LHCN-M2 (cell line): ENCODE results near the gene IFRD1. TPM values are rescaled to one million over a fixed set of nuclear protein-coding genes. Genes with fewer than 3 reads are reported as not detected.
"Not testable (repeated sequence)": the region's sequence is repeated elsewhere in the genome, so short reads cannot be mapped to it uniquely, and the experiment has no call there.

Experiments used
- DNase-seq: peaks from one replicate; pipeline ENCODE4 v3.0.0-alpha.2; 2012; ENCODE audit warnings: low read depth
- total RNA-seq: library from RNA; depleted of rRNA; stranded (reverse); fragments of >200 nt; gene quantifications from 2 replicates; pipeline ENCODE4 v1.2.3, GENCODE V29; 2014

Gene IFRD1
- total RNA-seq, 1 experiment from 2014 or later, result 42.1 TPM

GRCh38 chr7:112442210-112442609, 8.1 kb upstream of the IFRD1 start:
- DNase-seq, result no peak

DNA sequence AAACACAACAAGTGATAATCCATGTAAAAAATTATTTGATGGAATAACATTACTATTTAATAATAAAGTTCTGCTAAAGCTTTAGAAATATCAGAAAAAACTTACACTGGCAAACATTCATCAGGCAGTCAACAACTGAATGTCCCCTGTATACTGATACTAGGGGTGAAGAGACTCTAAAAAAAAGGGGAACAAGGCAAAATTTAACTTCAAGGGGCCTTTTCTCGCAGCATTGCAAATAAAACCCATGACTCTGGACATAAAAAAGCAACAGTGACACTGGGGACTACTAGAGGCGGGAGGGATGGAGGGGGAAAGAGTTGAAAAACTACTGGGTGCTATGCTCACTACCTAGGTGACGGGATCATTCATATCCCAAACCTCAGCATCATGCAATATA, 5.8 kb upstream of the IFRD1 start:
- no peak for DNase-seq

DNA sequence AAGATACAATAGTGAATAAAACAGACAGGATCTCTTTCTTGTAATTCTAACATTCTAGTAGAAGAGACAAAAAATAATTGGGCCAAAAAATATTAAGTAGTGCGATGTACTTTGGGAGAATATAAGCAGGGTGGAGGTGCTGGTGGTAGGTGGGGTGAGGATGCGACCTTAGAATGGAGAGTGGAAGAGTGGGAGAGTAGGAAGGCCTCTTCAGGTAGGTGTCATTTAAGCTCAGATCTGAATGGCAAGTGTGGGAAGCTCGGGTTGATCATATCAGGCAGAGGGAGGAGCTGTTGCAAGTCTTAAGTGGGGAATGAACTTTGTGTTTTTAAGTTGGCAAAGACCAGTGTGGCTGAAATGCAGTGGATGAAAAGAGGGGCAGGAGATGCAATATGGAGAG, 3.8 kb upstream of the IFRD1 start:
- no peak for DNase-seq

- DNase-seq, result no peak
Measured at GRCh38 chr7:112447406-112447805, 2.9 kb upstream of the IFRD1 start.

- DNase-seq, result no peak
Measured at GRCh38 chr7:112448381-112448780, 1.9 kb upstream of the IFRD1 start.

GRCh38 chr7:112448891-112449290, 1.4 kb upstream of the IFRD1 start:
- no peak for DNase-seq

DNA sequence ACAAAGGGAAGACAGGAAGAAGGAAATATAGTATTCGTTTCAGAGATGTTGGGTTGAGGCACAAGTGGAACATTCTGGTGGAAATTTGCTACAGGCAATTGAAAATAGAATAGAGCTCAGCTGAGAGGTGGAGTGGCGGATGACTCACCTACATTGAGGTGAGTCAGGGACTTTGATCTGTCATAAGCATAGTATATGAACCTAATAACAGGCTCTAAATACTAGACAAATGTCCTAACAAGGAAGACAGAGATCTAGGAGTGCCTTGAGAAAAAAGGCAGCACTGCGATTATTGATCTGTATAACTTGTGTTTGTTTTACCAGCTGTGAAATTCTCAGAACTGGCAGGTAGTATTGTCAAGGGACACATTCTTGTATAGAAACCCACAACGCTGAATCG, 907 bp upstream of the IFRD1 start:
- DNase-seq, result peak; percentile 43

DNA sequence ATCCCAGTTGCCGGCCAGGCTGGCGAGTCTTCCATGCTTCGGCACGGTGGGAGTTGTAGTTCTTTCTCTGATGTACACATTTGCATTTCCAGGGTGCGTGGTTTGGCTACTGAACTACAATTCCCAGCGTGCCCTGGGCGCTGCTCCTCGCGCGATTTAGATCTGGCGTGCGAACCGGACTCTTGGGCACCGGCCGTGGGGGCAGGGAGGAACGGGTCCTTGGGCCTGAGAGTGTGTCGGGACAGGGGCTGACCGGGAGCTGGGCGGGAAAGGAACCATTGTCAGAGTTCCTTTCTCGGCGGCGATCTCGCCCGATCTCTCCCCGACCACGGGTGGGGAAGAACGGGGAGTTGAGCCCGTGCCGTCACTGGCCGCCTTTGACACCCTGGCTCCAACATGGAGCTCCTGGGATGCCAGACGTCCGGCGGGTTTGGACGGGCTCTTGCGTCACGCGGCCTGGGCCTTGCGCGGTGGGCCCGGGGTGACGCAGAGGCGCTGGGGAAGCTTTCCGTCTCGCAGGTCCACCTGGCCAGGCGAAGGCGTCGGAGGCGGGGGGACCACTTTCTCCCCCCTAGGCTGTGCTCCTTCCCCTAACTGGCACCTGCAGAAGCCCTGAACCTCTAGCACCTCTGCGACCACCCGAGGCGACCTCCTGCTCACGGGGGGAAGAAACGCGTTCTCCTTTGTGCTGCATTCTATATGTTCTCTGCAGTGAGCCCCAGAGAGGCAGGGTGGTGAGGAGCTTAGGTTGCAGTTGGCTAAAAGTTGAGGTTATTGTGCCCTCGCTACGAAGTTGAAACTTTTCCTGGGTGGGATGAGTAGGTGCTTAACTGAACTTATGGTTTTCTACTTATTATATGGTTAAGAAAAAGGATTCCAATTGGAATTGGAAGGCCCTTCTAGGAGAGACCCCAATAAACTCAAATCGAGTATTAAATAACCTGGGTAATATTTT, 824 bp downstream of the IFRD1 start:
- DNase-seq, result peak; percentile 98

DNA sequence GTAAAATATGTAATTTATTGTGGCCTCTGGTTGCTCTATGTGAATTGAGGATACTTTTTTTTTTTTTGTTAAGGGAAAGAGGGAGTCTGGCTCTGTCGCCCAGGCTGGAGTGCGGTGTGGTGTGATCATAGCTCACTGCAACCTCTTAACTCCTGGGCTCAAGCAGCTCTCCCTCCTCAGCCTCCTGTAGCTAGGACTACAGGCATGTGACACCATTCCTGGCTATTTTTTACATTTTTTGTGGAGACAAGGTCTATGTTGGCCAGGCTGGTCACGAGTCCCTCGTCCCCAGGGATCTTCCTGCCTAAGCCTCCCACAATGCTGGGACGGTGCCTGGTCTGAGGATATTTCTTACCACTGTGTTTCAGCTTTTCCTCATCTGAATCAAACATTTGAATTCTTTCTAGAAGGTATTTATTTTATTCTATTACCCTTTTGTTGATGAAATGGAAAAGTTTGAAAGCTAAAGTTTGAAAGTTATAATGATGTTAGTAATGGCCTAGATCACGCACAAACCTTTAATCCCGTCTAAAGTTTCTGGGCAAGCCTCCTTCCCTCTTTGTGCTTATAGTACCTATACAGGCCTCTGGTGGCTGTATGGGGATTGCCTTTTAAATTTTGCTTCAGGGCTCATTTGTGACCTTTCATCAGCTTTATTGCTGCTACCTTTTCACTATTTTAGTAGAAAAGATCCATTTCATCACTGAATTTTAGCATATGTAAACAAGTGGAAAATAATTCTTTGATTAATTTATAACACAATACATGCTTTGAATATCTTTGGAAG, 2.0 kb downstream of the IFRD1 start:
- DNase-seq, result peak; percentile 67

DNA sequence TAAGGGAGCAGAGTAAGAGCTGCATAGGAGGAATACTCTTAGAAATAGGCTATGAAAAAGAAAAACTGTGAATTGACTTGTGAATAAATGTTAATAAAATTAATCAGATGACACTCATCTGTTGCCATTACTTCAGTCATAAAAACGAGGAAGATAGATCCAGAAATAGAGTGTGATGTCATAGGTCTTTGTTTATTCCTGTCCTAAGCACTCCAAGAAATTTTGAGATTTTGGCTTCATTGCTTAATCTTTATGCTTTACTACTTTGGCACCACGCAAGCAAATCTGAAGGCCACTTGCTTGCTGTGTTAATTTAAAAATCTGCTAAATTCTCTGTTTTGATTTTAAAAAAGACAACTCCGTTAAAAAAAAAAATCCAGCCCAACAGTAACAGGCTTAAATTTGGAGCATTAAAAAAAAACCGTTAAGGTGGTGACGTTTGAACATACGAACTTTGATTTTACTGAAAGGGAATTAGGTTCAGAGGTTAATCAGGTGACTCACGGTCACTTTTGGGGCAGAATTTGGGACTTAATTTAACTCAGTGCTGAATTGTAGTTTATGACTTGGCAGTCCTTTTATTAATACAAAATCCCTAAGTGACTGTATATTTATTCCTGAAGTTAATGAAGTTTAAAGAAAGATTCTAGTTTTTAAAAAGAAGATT, 3.4 kb downstream of the IFRD1 start:
- peak; percentile 49 for DNase-seq

DNA sequence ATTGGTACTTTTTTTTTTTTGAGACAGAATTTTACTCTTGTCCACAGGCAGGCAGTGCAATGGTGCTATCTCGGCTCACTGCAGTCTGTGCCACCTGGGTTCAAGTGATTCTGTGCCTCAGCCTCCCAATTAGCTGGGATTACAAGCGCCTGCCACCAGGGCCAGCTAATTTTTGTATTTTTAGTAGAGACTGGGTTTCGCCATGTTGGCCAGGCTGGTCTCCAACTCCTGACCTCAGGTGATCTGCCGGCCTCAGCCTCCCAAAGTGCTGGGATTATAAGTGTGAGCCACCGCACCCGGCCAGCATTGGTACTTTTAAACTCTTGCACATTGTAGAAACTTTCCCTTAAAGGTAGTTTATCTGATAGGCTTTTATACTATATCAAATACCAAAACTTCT, 3.9 kb downstream of the IFRD1 start:
- not testable (repeated sequence) for DNase-seq

DNA sequence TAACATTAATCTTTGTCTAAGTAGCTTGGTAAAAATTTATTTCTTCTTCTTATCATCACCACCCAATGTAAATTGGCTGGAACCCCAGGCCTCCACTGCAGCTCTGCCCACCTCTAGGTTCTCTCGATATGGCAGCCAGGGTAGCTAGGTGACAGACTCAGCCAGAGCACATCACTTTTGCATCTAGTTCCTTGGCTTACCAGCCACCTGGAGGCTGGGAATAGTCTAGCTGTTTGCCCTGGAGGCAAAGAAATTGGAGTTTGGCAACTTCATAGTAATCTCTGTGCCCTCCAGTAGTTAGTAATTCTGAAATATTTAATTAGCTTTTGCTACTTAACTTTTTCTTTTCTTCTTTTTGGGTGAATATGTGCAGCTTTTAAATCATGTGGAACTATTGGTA, 9.4 kb downstream of the IFRD1 start:
- no peak for DNase-seq

GRCh38 chr7:112462236-112462635, 12.0 kb downstream of the IFRD1 start:
- DNase-seq, result peak; percentile 83

- no peak for DNase-seq
Measured at GRCh38 chr7:112467867-112468266, 17.6 kb downstream of the IFRD1 start.

DNA sequence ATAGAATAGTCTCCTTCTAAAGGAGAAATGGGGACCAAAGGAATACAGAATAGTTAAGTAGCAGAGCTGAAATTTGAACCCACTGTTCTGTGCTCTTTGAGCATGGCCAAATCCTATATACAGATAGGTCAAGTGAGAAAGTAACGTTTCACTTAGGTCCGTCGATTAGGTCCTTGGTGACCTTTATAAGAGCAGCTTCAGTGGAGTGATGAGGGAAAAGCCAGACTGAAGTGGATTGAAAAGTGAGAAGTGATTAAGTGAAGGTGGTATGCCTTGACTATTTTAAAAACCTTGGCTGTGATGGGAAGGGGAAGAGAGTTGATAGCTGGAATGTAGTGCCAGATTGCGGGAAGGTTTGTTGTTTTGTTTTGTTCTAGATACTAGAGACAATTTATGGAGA, 19.9 kb downstream of the IFRD1 start:
- no peak for DNase-seq

GRCh38 chr7:112476390-112477052, 26.3 kb downstream of the IFRD1 start:
- DNase-seq, result no peak

GRCh38 chr7:112481121-112481736, 31.0 kb downstream of the IFRD1 start:
- peak; percentile 26 for DNase-seq

DNA sequence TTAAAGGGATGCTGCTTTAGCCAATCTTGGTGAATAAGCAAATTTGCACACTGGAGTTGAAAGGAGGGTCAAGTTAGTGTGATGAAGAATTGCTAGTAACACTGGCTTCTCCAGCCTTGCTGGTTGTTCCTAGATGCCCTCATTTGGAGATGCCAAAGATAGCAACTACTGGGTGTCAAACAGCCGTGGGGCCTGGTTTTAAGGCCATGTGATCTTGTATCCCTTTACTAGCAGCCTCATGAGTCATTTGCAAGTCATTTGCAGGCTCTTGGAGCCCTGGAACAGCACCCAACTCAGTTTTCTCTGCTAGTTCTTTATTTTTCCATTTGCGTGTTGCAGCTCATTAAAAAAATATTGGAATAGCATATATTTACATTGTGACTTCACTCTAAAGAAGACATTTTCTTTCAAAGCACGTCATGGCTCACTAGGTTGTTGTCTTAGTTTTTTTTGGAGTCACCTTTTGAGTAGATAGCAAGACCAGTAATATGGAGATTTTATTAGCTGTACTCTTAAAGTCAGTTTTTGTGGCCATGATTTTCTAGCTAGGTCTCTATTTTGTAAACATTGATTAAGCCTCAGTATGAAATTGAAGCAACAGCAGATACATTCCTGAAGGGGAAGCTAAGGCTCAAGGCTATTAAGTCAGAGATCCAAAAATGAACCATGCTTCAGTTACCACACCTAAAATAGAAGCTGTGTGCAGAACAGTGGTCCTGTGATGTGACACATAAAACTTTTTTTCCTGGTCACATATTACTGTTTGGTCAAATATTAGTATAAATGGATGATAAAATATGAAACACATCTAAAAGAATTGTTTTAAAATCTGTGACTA, 31.8 kb downstream of the IFRD1 start:
- DNase-seq, result peak; percentile 97

DNA sequence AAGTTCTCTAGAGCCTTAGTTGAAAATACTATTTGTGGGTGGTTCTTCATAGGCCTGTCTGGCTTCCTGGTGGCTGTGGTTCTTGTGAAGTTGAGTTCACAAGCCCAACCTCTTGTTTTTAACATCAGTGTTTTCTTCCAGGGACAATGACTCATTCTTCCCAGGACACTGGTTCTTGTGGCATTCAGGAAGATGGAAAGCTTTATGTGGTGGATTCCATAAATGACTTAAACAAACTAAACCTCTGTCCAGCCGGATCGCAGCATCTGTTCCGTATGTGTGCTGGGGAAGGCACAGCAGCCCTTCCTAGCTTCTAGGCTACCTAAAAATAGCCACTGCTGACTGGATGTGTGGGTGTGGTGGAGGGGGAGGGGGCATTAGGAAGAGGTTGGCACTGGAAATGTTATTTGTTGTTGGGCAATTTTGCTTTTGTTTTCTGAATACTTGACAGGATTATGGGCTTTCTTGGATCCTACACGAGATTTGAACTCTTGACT, 34.5 kb downstream of the IFRD1 start:
- DNase-seq, result peak; percentile 99

DNA sequence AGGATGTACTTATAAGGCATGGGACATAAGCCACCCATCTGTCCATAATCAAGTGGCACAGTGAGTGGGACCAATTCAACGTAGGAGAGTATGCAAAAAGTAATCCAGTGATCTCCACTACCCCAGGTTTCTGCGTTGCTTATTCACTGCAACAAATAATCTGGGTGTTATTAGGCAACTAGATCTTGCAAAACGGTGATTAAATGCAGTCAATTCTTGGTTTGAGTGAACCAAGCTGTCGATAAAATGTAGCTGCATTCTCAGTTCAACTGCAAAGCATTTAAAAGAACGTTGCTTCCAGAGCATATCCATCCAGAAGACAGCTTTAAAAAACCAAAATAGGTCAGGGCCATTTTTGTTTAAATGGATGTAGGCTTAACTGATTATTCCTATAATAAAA, 35.5 kb downstream of the IFRD1 start:
- no peak for DNase-seq
